GM12892 (cell line): ENCODE data around the gene RNASET2.

ENCODE experiments used
- POLR2A ChIP-seq: IDR thresholded peaks from 2 replicates; pipeline ENCODE4 v1.6.1; 2011; ENCODE audit warnings: low read depth, low read length, control low read depth
- POLR2AphosphoS5 ChIP-seq: IDR thresholded peaks from 2 replicates; pipeline ENCODE4 v1.6.1; 2011; ENCODE audit warnings: low read depth, low read length, control low read depth
- TAF1 ChIP-seq: IDR thresholded peaks from 2 replicates; pipeline ENCODE4 v1.6.1; 2011; ENCODE audit warnings: low read depth, mild to moderate bottlenecking, control low read depth, low read length, borderline replicate concordance

GRCh38 chr6:166971271-166971670 lies 14.9 kb upstream of the RNASET2 start:
- TF ChIP-seq POLR2AphosphoS5: no peak
- no peak for TF ChIP-seq POLR2A
- TF ChIP-seq TAF1: no peak
